Ishikawa (cell line): ENCODE data around the gene SLFN14.

ENCODE experiments used
- CEBPB ChIP-seq: IDR thresholded peaks from 2 replicates; pipeline ENCODE4 v1.6.1; 2012
- CREB1 ChIP-seq: IDR thresholded peaks from 2 replicates; pipeline ENCODE4 v1.6.1; 2012; ENCODE audit warnings: low read depth
- EGR1 ChIP-seq: IDR thresholded peaks from 2 replicates; pipeline ENCODE4 v1.6.1; 2012
- EP300 ChIP-seq: IDR thresholded peaks from 2 replicates; pipeline ENCODE4 v1.6.1; 2012; ENCODE audit warnings: borderline replicate concordance
- FOXM1 ChIP-seq: IDR thresholded peaks from 2 replicates; pipeline ENCODE4 v1.6.1; 2012; ENCODE audit warnings: low read depth, borderline replicate concordance
- NFIC ChIP-seq: IDR thresholded peaks from 2 replicates; pipeline ENCODE4 v1.6.1; 2012
- RAD21 ChIP-seq: IDR thresholded peaks from 2 replicates; pipeline ENCODE4 v1.6.1; 2012; ENCODE audit warnings: low read depth
- TAF1 ChIP-seq: IDR thresholded peaks from 2 replicates; pipeline ENCODE4 v1.6.1; 2012; ENCODE audit warnings: low read depth, mild to moderate bottlenecking
- TCF12 ChIP-seq: IDR thresholded peaks from 2 replicates; pipeline ENCODE4 v1.6.1; 2012; ENCODE audit warnings: low read depth
- TEAD4 ChIP-seq: IDR thresholded peaks from 2 replicates; pipeline ENCODE4 v1.6.1; 2012
- YY1 ChIP-seq: IDR thresholded peaks from 2 replicates; pipeline ENCODE4 v1.6.1; 2012; ENCODE audit warnings: low read depth
- ZBTB7A ChIP-seq: IDR thresholded peaks from 2 replicates; pipeline ENCODE4 v1.6.1; 2012; ENCODE audit warnings: low read depth
- TF ChIP-seq, protein P1 (sequence below): IDR thresholded peaks from 2 replicates; pipeline ENCODE4 v1.6.1; 2012; ENCODE audit warnings: low read depth, mild to moderate bottlenecking
- TF ChIP-seq, protein P2 (sequence below): IDR thresholded peaks from 2 replicates; pipeline ENCODE4 v1.6.1; 2012
- TF ChIP-seq, protein P3 (sequence below): IDR thresholded peaks from 2 replicates; pipeline ENCODE4 v1.6.1; 2012

SLFN14 gene

DNA sequence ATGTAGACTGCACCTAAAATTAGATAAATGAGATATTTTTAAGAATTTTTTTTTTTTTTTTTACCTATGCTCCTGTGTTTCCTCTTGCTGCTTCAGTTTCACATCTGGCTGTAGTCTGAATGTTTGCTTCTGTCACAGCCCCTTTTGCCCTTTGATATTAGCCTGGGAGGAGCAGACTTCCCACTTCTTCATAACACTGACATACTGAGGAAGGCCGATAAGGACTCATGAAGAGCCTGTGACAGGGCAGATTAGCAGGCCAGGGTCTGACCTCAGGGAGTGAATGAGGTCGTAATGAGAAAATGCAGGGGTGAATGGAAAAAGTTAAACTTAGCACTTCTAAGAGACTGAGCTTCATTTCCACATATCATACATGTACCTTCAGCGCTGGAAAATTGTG is at the start of gene SLFN14:
Gene SLFN14 (minus strand): TSS at position 117 of the 400 bp plus-strand sequence. CDS start 2,757 bp downstream, outside the sequence.
- no peak for TF ChIP-seq YY1
- TF ChIP-seq, protein P1, sequence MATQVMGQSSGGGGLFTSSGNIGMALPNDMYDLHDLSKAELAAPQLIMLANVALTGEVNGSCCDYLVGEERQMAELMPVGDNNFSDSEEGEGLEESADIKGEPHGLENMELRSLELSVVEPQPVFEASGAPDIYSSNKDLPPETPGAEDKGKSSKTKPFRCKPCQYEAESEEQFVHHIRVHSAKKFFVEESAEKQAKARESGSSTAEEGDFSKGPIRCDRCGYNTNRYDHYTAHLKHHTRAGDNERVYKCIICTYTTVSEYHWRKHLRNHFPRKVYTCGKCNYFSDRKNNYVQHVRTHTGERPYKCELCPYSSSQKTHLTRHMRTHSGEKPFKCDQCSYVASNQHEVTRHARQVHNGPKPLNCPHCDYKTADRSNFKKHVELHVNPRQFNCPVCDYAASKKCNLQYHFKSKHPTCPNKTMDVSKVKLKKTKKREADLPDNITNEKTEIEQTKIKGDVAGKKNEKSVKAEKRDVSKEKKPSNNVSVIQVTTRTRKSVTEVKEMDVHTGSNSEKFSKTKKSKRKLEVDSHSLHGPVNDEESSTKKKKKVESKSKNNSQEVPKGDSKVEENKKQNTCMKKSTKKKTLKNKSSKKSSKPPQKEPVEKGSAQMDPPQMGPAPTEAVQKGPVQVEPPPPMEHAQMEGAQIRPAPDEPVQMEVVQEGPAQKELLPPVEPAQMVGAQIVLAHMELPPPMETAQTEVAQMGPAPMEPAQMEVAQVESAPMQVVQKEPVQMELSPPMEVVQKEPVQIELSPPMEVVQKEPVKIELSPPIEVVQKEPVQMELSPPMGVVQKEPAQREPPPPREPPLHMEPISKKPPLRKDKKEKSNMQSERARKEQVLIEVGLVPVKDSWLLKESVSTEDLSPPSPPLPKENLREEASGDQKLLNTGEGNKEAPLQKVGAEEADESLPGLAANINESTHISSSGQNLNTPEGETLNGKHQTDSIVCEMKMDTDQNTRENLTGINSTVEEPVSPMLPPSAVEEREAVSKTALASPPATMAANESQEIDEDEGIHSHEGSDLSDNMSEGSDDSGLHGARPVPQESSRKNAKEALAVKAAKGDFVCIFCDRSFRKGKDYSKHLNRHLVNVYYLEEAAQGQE = no peak
- TF ChIP-seq NFIC = no peak
- no peak for TF ChIP-seq CREB1

DNA sequence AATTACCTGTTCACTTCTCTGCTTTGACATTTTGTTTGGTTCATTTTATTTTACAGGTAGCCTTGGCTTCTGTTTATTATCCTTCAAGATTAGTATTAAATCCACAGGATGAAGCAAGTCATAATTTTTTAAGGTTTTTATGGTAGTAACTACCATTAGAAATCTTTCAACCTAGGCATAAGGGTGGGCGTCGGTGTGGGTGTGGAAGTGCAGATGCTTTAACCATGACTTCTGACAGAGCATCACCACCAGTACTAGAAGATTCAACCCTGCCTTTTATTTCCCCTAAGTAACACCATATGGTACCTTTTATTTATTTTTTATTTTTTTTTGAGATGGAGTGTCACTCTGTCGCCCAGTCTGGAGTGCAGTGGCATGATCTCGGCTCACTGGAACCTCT is 49.2 kb upstream of the SLFN14 start:
- no peak for TF ChIP-seq RAD21
- TF ChIP-seq YY1 = no peak
- TF ChIP-seq TEAD4 = no peak
- no peak for TF ChIP-seq CREB1
- no peak for TF ChIP-seq NFIC
- TF ChIP-seq FOXM1 = no peak

DNA sequence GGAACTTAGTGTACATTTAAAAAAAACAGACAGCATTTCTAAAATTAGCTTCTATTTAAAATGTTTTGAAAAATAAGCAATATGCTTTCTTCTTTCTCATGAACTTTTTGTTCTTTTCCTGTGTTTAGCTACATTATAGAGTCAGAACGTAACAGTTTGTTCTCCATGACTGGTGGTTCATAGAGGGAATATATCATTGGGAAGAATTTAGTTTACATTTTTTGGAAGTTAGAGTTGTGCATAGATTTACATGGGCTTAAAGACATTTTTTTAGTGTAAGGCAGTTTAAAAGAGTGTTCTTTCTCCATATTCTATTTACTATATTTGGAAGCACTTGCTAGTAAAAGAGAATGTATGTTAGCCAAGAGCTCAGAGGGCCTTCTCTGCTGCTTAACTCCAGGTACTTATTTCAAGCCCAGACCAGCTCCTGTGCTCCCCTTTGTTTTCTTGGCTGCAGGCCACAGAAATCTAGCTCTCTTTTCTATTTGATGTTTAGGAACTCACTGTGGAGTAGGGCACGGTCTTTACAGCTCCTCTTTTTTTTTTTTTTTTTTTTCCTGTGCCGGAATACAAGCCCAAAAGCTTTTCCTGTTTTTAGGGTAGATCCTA is 46.7 kb upstream of the SLFN14 start:
- no peak for TF ChIP-seq CEBPB
- TF ChIP-seq, protein P2, sequence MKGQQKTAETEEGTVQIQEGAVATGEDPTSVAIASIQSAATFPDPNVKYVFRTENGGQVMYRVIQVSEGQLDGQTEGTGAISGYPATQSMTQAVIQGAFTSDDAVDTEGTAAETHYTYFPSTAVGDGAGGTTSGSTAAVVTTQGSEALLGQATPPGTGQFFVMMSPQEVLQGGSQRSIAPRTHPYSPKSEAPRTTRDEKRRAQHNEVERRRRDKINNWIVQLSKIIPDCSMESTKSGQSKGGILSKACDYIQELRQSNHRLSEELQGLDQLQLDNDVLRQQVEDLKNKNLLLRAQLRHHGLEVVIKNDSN = no peak
- TF ChIP-seq ZBTB7A = no peak
- TF ChIP-seq, protein P3, sequence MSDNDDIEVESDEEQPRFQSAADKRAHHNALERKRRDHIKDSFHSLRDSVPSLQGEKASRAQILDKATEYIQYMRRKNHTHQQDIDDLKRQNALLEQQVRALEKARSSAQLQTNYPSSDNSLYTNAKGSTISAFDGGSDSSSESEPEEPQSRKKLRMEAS = no peak
- no peak for TF ChIP-seq TCF12
- TF ChIP-seq, protein P1 = no peak
- no peak for TF ChIP-seq EGR1
- no peak for TF ChIP-seq FOXM1
- TF ChIP-seq EP300 = no peak

DNA sequence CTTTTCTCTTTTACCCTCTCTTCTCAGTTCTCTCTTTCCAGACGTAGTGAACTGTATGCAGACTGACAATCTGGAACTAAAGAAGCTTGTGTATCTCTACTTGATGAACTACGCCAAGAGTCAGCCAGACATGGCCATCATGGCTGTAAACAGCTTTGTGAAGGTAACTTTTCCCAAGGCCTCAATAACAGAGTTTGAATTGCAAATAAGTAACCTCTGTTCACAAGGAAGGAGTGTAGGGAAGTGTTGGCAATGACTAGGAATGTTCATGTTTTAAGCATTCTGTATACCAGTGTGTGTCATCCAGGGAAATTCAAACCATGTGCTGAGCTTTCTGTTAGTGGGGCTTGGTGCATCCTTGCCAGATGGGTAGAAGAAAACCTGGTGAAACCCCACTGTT is 45.1 kb upstream of the SLFN14 start:
- TF ChIP-seq TEAD4 (no peak), YY1 (no peak), CREB1 (no peak), EGR1 (no peak), FOXM1 (no peak), RAD21 (no peak)
- TF ChIP-seq, protein P3 = no peak

DNA sequence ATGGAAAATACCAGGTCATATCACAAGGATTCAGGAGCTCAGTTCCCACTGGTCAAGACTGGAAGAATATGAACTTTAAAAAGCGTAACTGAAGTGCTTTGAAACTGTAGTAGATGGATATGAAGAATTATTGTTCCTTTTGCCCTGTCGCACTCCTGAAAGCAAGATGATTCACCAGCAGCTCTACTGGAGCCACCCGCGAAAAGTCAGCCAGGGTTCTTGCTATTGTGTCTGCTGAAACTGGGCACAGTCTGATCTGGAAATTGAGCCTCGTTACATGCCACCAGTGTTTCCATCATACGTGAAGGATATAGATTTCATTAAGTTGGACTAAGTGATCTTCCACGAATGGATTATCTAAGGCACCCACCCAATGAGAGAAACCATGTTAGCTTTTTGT is 43.1 kb upstream of the SLFN14 start:
- TF ChIP-seq EGR1 (no peak), TAF1 (no peak), NFIC (no peak), TEAD4 (no peak), CREB1 (no peak), FOXM1 (no peak), ZBTB7A (no peak), RAD21 (no peak), YY1 (no peak), EP300 (no peak), CEBPB (no peak), TCF12 (no peak)
- TF ChIP-seq, protein P3 = no peak
- TF ChIP-seq, protein P2 = no peak
- TF ChIP-seq, protein P1 = no peak
